Kidney (tissue), 14 donors: ENCODE results near the gene RPUSD2. TPM values are rescaled to one million over a fixed set of nuclear protein-coding genes. Genes with fewer than 3 reads are reported as not detected.

Source experiments
- DNase-seq, 5 donors: peaks; one replicate each; pipeline ENCODE4 v3.0.0-alpha.2; 2013 to 2020
- FAIRE-seq: peaks from 2 replicates; lab custom pipeline; 2012; peaks lifted over from hg19 to GRCh38; lab: Jason Lieb, UNC
- H3K27ac ChIP-seq, 2 donors: one replicate each; pipeline ENCODE4 v1.7.0; 2013; ENCODE audit warnings: low read depth in 2 of 2, low read length in 2 of 2, inconsistent platforms in 1 of 2
- H3K27me3 ChIP-seq: one replicate; pipeline ENCODE4 v1.7.1; 2013; ENCODE audit warnings: low read length, inconsistent platforms; ENCODE audit not compliant: control insufficient read depth, insufficient read depth
- H3K36me3 ChIP-seq, 3 donors: one replicate each; pipeline versions ENCODE4 v1.7.0 to v1.7.1; 2013; ENCODE audit warnings: low read length in 3 of 3, control low read depth in 1 of 3, inconsistent platforms in 1 of 3; ENCODE audit not compliant: insufficient read depth in 3 of 3, control insufficient read depth in 2 of 3
- H3K4me1 ChIP-seq, 3 donors: one replicate each; pipeline versions ENCODE4 v1.7.0 to v1.7.1; 2013; ENCODE audit warnings: low read length in 3 of 3, inconsistent platforms in 1 of 3, low read depth in 1 of 3; ENCODE audit not compliant: control insufficient read depth in 2 of 3, insufficient read depth in 2 of 3
- H3K4me3 ChIP-seq, 3 donors: one replicate each; pipeline versions ENCODE4 v1.7.0 to v1.8.1; 2013; ENCODE audit warnings: low read length in 3 of 3, control low read depth in 1 of 3, inconsistent platforms in 1 of 3
- H3K9ac ChIP-seq, 3 donors: one replicate each; pipeline versions ENCODE4 v1.7.0 to v1.7.1; 2013; ENCODE audit warnings: low read length in 3 of 3, control low read depth in 1 of 3, inconsistent platforms in 1 of 3
- H3K9me3 ChIP-seq, 3 donors: one replicate each; pipeline versions ENCODE4 v1.7.0 to v1.7.1; 2013; ENCODE audit warnings: low read length in 3 of 3, control low read depth in 1 of 3, inconsistent platforms in 1 of 3; ENCODE audit not compliant: control insufficient read depth in 2 of 3, insufficient read depth in 1 of 3
- intact Hi-C: fragments of 100-400 bp; cut with DNase I; formaldehyde crosslinking; loops from one replicate; pipeline ENCODE4 v1.11.1; 2022
- polyA plus RNA-seq: library from polyadenylated mRNA; stranded (reverse); fragments of 350-450 nt; fragmentation: Illumina TruSeq; extraction: RNeasy Lipid Tissue Mini Kit (QIAGEN cat#74804); gene quantifications from one replicate; pipeline ENCODE4 v1.2.3, GENCODE V29; 2014; ENCODE audit warnings: low read depth, low replicate concordance; ENCODE audit not compliant: insufficient read depth
- total RNA-seq: library from RNA; stranded (reverse); fragmentation: NEBNext Ultra II Directional; extraction: Animal tissue kit (Norgen Biotek cat#: 25700); gene quantifications from one replicate; pipeline ENCODE4 v1.2.1, GENCODE V29; 2021
- TF ChIP-seq, protein P1 (sequence below): IDR thresholded peaks from 3 replicates; pipeline ENCODE4 v1.5.1; 2012; ENCODE audit warnings: mild to moderate bottlenecking, moderate library complexity, borderline replicate concordance; ENCODE audit not compliant: insufficient read depth; ENCODE audit errors: extremely low read depth
- donor health status: control.
- donor health status: control.
- donor health status: control.
- donor health status: control.
- donor health status: control.
- donor health status: DM: yes; HTN: yes; CAD: no.
- donor health status: Normal renal cell carcinoma (clear cell type).

The RPUSD2 gene
- total and polyA plus RNA-seq, 2 donors from 2014 or later = 9.8 to 12.7 TPM

DNA sequence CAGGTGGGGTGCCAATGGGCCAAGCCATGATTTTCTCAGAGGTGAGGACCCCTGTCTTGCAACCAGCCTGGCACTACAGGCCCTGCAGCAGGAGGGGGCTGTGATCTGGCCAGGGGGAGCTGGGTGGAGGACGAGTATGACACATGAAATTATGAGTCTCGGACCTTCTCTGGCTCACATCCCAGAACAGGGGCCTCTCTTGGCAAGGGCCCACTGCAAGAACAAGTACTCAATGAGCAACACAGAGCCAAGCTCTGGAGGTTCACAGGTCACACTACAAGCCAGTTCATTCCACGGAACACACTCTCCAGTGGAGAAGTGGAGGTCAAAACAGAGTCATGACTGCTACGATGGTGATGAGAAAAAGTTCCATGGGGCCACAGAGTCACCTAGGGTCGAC lies 32.6 kb upstream of the RPUSD2 start:
- DNase-seq (peak in 3 of 5 donors; percentile 16 to 62 (median 40)), FAIRE-seq (no peak)
- no peak overlapping the region for H3K4me3 ChIP-seq
- no peak overlapping the region for H3K27ac ChIP-seq
- no peaks in the 10 kb centered on the region for H3K27me3 ChIP-seq
- no peaks in the 10 kb centered on the region for H3K9me3 ChIP-seq
- intact Hi-C loops = no loop called here
- no peak overlapping the region for H3K9ac ChIP-seq
- H3K36me3 ChIP-seq = no peaks in the 10 kb centered on the region
- TF ChIP-seq, protein P1, sequence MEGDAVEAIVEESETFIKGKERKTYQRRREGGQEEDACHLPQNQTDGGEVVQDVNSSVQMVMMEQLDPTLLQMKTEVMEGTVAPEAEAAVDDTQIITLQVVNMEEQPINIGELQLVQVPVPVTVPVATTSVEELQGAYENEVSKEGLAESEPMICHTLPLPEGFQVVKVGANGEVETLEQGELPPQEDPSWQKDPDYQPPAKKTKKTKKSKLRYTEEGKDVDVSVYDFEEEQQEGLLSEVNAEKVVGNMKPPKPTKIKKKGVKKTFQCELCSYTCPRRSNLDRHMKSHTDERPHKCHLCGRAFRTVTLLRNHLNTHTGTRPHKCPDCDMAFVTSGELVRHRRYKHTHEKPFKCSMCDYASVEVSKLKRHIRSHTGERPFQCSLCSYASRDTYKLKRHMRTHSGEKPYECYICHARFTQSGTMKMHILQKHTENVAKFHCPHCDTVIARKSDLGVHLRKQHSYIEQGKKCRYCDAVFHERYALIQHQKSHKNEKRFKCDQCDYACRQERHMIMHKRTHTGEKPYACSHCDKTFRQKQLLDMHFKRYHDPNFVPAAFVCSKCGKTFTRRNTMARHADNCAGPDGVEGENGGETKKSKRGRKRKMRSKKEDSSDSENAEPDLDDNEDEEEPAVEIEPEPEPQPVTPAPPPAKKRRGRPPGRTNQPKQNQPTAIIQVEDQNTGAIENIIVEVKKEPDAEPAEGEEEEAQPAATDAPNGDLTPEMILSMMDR = no peak
- H3K4me1 ChIP-seq = no peaks in the 10 kb centered on the region

DNA sequence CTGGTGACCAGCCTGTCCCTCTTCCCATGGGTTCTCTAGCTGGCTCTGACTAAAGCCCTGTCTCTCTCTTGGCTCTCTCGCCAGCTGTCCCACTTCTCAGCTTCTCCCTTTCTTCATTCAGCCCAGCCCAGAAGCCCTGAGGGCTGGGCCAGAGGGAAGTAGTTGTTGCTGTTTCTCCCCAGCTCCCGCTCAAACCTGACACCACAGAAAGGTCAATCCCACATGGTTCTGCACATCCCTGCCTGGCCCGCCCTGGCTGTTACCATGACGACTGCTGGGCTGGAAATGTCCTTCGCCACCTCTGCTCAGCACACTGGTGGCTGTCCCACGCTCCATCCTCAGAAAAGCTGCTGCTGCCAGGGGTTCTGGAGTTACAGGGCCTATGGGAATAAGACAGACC lies 30.1 kb upstream of the RPUSD2 start:
- H3K36me3 ChIP-seq = no peaks in the 10 kb centered on the region
- H3K27me3 ChIP-seq = no peaks in the 10 kb centered on the region
- intact Hi-C loops = no loop called here
- TF ChIP-seq, protein P1 = no peak
- no peak overlapping the region for H3K27ac ChIP-seq
- H3K9me3 ChIP-seq = no peaks in the 10 kb centered on the region
- H3K4me3 ChIP-seq = no peak overlapping the region
- peak in 4 of 5 donors; percentile 72 to 84 (median 75) for DNase-seq
- FAIRE-seq = no peak
- no peak overlapping the region for H3K9ac ChIP-seq
- H3K4me1 ChIP-seq = no peaks in the 10 kb centered on the region

DNA sequence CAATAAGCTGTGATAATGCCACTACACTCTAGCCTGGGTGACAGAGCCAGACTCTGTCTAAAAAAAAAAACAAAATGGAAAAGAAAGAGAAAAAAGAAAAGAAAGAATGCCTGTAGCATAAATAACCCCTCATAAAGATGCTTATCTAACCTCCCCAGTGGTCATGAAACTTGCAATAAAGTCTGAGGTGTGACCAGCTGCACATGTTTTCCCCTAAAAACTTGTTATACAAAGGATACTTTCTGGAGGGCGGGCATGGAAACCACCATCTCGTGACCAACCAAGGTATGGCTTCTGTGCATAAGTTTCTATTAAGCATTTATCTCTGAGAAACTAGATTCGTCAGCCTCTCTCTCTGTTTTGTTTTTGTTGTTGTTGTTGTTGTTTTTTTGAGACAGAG lies 26.0 kb upstream of the RPUSD2 start:
- DNase-seq = no peak
- H3K27me3 ChIP-seq = no peaks in the 10 kb centered on the region
- no peaks in the 10 kb centered on the region for H3K9me3 ChIP-seq
- TF ChIP-seq, protein P1 = no peak
- no peak overlapping the region for H3K4me3 ChIP-seq
- intact Hi-C loops = no loop called here
- H3K27ac ChIP-seq = no peak overlapping the region
- no peak for FAIRE-seq
- H3K9ac ChIP-seq = no peak overlapping the region
- H3K36me3 ChIP-seq = peaks cover 0 to 6% (median 0%) of the 10 kb centered on the region in 3 donors
- no peaks in the 10 kb centered on the region for H3K4me1 ChIP-seq

DNA sequence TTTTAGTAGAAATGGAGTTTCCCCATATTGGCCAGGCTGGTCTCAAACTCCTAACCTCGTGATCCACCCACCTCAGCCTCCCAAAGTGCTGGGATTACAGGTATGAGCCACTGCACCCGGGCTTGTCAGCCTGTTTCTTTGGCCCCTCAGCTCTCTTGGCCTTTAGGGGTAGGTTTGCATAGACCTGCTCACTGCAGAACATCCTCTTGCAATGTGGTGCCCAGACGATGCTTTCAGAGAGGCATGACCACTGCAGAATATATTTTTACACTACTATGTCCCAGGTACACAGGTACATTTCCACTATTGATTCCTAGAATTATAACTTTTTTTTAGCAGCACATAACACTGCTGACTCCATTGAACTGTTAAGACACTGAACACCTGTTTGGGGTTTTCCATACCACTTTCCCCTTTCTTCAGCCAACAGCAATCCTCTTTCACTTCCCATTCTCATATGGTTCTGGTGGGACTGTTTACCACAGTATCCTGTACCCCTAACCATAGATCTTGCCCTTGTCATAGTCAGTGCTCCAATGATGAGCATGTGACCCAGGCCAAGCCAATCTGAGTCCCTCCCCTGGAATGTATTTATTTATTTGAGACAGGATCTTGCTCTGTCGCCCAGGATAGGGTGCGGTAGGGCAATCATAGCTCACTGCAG lies 25.3 kb upstream of the RPUSD2 start:
- peaks cover 0 to 6% (median 0%) of the 10 kb centered on the region in 3 donors for H3K36me3 ChIP-seq
- no peak overlapping the region for H3K4me3 ChIP-seq
- H3K27ac ChIP-seq = no peak overlapping the region
- no peaks in the 10 kb centered on the region for H3K27me3 ChIP-seq
- TF ChIP-seq, protein P1 = no peak
- no peak overlapping the region for H3K9ac ChIP-seq
- H3K4me1 ChIP-seq = no peaks in the 10 kb centered on the region
- intact Hi-C loops = no loop called here
- DNase-seq (no peak), FAIRE-seq (no peak)
- H3K9me3 ChIP-seq = no peaks in the 10 kb centered on the region
